ENCODE measurements around the gene FLOT2.
"Not testable (repeated sequence)": the region's sequence is repeated elsewhere in the genome, so short reads cannot be mapped to it uniquely, and the experiment has no call there.

The FLOT2 gene

DNA sequence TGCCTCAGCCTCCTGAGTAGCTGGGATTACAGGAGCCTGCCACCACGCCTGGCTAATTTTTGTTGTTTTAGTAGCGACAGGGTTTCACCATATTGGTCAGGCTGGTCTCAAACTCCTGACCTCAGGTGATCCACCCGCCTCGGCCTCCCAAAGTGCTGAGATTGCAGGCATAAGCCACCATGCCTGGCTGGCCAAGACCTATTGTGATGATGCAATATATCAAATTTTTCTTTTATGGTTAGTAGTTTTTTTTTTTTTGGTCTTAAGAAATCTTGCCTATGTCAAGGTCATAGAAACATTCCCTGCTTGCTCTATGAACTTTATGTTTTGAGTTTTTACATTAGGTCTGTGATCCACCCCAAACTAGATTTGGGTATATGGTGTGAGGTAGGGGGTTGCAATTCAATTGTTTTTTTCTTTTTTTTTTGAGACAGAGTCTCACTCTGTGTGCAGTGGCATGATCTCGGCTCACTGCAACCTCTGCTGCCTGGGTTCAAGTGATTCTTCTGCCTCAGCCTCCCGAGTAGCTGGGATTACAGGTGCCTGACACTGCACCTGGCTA is 20.3 kb downstream of the FLOT2 start:
- H3K27ac ChIP-seq (ENCODE audit: low read depth in 2 of 2, low read length in 2 of 2); H3K4me3 ChIP-seq (ENCODE audit: low read length in 2 of 2); H3K27me3 ChIP-seq (ENCODE audit: control insufficient read depth in 2 of 2, insufficient read depth in 2 of 2, low read length in 2 of 2); H3K9ac ChIP-seq (ENCODE audit: low read depth in 1 of 2, low read length in 2 of 2); H3K4me1 ChIP-seq (ENCODE audit: control insufficient read depth in 2 of 2, insufficient read depth in 2 of 2, low read length in 2 of 2); H3K9me3 ChIP-seq (ENCODE audit: control insufficient read depth in 2 of 2, low read length in 2 of 2): not testable (repeated sequence)
- peaks cover 29 to 34% of the 10 kb centered on the region in 2 donors for H3K36me3 ChIP-seq (ENCODE audit: control insufficient read depth in 2 of 2, insufficient read depth in 2 of 2, low read length in 2 of 2)

- H3K27ac ChIP-seq (ENCODE audit: low read depth in 2 of 2, low read length in 2 of 2), result no peak overlapping the region
Measured at GRCh38 chr17:28875848-28876550, 21.5 kb downstream of the FLOT2 start.

DNA sequence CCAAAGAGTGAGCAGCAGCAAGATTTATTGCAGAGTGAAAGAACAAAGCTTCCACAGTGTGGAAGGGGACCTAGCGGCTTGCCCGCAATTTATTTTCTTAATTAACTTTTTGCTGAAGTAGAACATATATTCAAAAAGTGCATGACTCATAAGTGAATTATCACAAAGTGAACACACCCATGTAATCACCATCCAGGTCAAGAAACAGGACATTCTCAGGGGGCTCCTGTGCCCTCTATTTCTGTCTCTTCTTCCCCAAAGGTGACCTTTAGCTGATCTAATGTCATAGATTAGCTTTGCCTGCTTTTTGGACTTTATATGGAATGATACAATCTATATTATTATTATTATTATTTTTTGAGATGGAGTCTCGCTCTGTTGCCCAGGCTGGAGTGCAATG is 22.8 kb downstream of the FLOT2 start:
- Histone ChIP-seq H3K27me3 (ENCODE audit: control insufficient read depth in 2 of 2, insufficient read depth in 2 of 2, low read length in 2 of 2) (no peaks in the 10 kb centered on the region), H3K36me3 (ENCODE audit: control insufficient read depth in 2 of 2, insufficient read depth in 2 of 2, low read length in 2 of 2) (peaks cover 4 to 9% of the 10 kb centered on the region in 2 donors), H3K27ac (ENCODE audit: low read depth in 2 of 2, low read length in 2 of 2) (no peak overlapping the region), H3K4me1 (ENCODE audit: control insufficient read depth in 2 of 2, insufficient read depth in 2 of 2, low read length in 2 of 2) (no peaks in the 10 kb centered on the region), H3K9me3 (ENCODE audit: control insufficient read depth in 2 of 2, low read length in 2 of 2) (no peaks in the 10 kb centered on the region), H3K9ac (ENCODE audit: low read depth in 1 of 2, low read length in 2 of 2) (no peak overlapping the region), H3K4me3 (ENCODE audit: low read length in 2 of 2) (no peak overlapping the region)

More at GRCh38 chr17:28875848-28876550, 21.5 kb downstream of the FLOT2 start:
- no peaks in the 10 kb centered on the region for H3K27me3 ChIP-seq (ENCODE audit: control insufficient read depth in 2 of 2, insufficient read depth in 2 of 2, low read length in 2 of 2)
- H3K4me3 ChIP-seq (ENCODE audit: low read length in 2 of 2), result no peak overlapping the region
- peaks cover 16 to 22% of the 10 kb centered on the region in 2 donors for H3K36me3 ChIP-seq (ENCODE audit: control insufficient read depth in 2 of 2, insufficient read depth in 2 of 2, low read length in 2 of 2)
- no peaks in the 10 kb centered on the region for H3K4me1 ChIP-seq (ENCODE audit: control insufficient read depth in 2 of 2, insufficient read depth in 2 of 2, low read length in 2 of 2)
- H3K9ac ChIP-seq (ENCODE audit: low read depth in 1 of 2, low read length in 2 of 2), result no peak overlapping the region
- no peaks in the 10 kb centered on the region for H3K9me3 ChIP-seq (ENCODE audit: control insufficient read depth in 2 of 2, low read length in 2 of 2)

GRCh38 chr17:28873839-28874238 is 23.7 kb downstream of the FLOT2 start:
- no peaks in the 10 kb centered on the region for H3K36me3 ChIP-seq (ENCODE audit: control insufficient read depth in 2 of 2, insufficient read depth in 2 of 2, low read length in 2 of 2)
- H3K9me3 ChIP-seq (ENCODE audit: control insufficient read depth in 2 of 2, low read length in 2 of 2), result no peaks in the 10 kb centered on the region
- no peaks in the 10 kb centered on the region for H3K27me3 ChIP-seq (ENCODE audit: control insufficient read depth in 2 of 2, insufficient read depth in 2 of 2, low read length in 2 of 2)
- H3K4me3 ChIP-seq (ENCODE audit: low read length in 2 of 2), result no peak overlapping the region
- no peak overlapping the region for H3K9ac ChIP-seq (ENCODE audit: low read depth in 1 of 2, low read length in 2 of 2)
- H3K27ac ChIP-seq (ENCODE audit: low read depth in 2 of 2, low read length in 2 of 2), result no peak overlapping the region
- H3K4me1 ChIP-seq (ENCODE audit: control insufficient read depth in 2 of 2, insufficient read depth in 2 of 2, low read length in 2 of 2), result no peaks in the 10 kb centered on the region

GRCh38 chr17:28871056-28871579 is 26.4 kb downstream of the FLOT2 start:
- no peak overlapping the region for H3K9ac ChIP-seq (ENCODE audit: low read depth in 1 of 2, low read length in 2 of 2)
- H3K9me3 ChIP-seq (ENCODE audit: control insufficient read depth in 2 of 2, low read length in 2 of 2), result no peaks in the 10 kb centered on the region
- no peaks in the 10 kb centered on the region for H3K36me3 ChIP-seq (ENCODE audit: control insufficient read depth in 2 of 2, insufficient read depth in 2 of 2, low read length in 2 of 2)
- no peaks in the 10 kb centered on the region for H3K4me1 ChIP-seq (ENCODE audit: control insufficient read depth in 2 of 2, insufficient read depth in 2 of 2, low read length in 2 of 2)
- H3K4me3 ChIP-seq (ENCODE audit: low read length in 2 of 2), result no peak overlapping the region
- no peak overlapping the region for H3K27ac ChIP-seq (ENCODE audit: low read depth in 2 of 2, low read length in 2 of 2)
- no peaks in the 10 kb centered on the region for H3K27me3 ChIP-seq (ENCODE audit: control insufficient read depth in 2 of 2, insufficient read depth in 2 of 2, low read length in 2 of 2)

- Histone ChIP-seq H3K9ac (ENCODE audit: low read depth in 1 of 2, low read length in 2 of 2) (no peak overlapping the region), H3K27me3 (ENCODE audit: control insufficient read depth in 2 of 2, insufficient read depth in 2 of 2, low read length in 2 of 2) (no peaks in the 10 kb centered on the region), H3K9me3 (ENCODE audit: control insufficient read depth in 2 of 2, low read length in 2 of 2) (no peaks in the 10 kb centered on the region), H3K27ac (ENCODE audit: low read depth in 2 of 2, low read length in 2 of 2) (no peak overlapping the region), H3K4me1 (ENCODE audit: control insufficient read depth in 2 of 2, insufficient read depth in 2 of 2, low read length in 2 of 2) (peaks cover 9 to 15% of the 10 kb centered on the region in 2 donors), H3K4me3 (ENCODE audit: low read length in 2 of 2) (no peak overlapping the region), H3K36me3 (ENCODE audit: control insufficient read depth in 2 of 2, insufficient read depth in 2 of 2, low read length in 2 of 2) (no peaks in the 10 kb centered on the region)
Measured at GRCh38 chr17:28867276-28867675, 30.3 kb downstream of the FLOT2 start.

GRCh38 chr17:28865946-28866752 is 31.4 kb downstream of the FLOT2 start:
- Histone ChIP-seq H3K27me3 (ENCODE audit: control insufficient read depth in 2 of 2, insufficient read depth in 2 of 2, low read length in 2 of 2) (no peaks in the 10 kb centered on the region), H3K9me3 (ENCODE audit: control insufficient read depth in 2 of 2, low read length in 2 of 2) (no peaks in the 10 kb centered on the region), H3K36me3 (ENCODE audit: control insufficient read depth in 2 of 2, insufficient read depth in 2 of 2, low read length in 2 of 2) (no peaks in the 10 kb centered on the region), H3K4me1 (ENCODE audit: control insufficient read depth in 2 of 2, insufficient read depth in 2 of 2, low read length in 2 of 2) (peaks cover 9 to 21% of the 10 kb centered on the region in 2 donors), H3K9ac (ENCODE audit: low read depth in 1 of 2, low read length in 2 of 2) (peak overlapping the region in 1 of 2 donors; percentile 42), H3K27ac (ENCODE audit: low read depth in 2 of 2, low read length in 2 of 2) (peak overlapping the region; percentile 77 to 78), H3K4me3 (ENCODE audit: low read length in 2 of 2) (no peak overlapping the region)

DNA sequence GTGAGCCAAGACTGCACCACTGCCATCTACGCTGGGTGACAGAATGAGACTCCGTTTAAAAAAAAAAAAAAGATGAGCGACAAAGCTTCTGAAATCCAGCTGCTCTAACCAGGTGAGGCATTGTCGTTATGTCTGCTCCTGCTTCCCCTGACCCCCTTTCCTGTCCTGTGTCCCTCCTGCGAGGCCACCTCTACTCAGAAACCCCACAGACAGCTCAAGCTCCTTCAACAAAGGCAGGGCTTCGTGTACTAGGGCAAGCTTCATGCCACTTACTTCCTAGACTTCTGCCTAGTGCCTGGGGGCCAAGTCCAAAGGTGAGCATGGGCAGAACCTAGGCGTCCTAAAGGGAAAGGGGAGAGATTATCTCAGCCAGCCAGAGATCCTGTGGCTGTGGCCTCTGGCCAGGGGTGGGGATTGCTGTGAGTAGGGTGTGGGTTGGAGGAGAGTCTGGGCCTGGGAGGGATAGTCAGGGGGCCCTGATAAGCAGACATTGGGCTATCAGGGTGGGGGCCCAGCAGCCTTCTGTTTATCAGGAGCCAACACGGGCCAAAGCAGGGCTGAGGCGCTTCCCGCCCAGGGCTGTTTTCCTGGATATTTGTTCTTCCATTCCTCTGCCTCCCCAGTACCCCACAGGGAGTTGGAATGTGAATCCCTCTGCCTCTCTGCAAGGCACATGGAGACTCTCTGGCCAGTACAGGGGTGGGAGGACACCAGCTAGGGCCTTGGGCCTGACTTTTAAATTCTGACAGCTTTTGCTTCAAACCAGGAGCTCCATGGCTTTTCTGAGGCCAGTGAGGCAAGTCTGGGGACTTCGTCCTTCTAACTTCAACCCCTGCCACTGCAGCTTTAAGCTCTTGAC is 32.3 kb downstream of the FLOT2 start:
- Histone ChIP-seq H3K4me3 (ENCODE audit: low read length in 2 of 2) (no peak overlapping the region), H3K36me3 (ENCODE audit: control insufficient read depth in 2 of 2, insufficient read depth in 2 of 2, low read length in 2 of 2) (peaks cover 5 to 6% of the 10 kb centered on the region in 2 donors), H3K9me3 (ENCODE audit: control insufficient read depth in 2 of 2, low read length in 2 of 2) (no peaks in the 10 kb centered on the region), H3K9ac (ENCODE audit: low read depth in 1 of 2, low read length in 2 of 2) (peak overlapping the region in 1 of 2 donors; percentile 42), H3K27ac (ENCODE audit: low read depth in 2 of 2, low read length in 2 of 2) (peak overlapping the region; percentile 77 to 78), H3K4me1 (ENCODE audit: control insufficient read depth in 2 of 2, insufficient read depth in 2 of 2, low read length in 2 of 2) (peaks cover 9 to 21% of the 10 kb centered on the region in 2 donors), H3K27me3 (ENCODE audit: control insufficient read depth in 2 of 2, insufficient read depth in 2 of 2, low read length in 2 of 2) (no peaks in the 10 kb centered on the region)

- Histone ChIP-seq H3K27ac (ENCODE audit: low read depth in 2 of 2, low read length in 2 of 2) (no peak overlapping the region), H3K9me3 (ENCODE audit: control insufficient read depth in 2 of 2, low read length in 2 of 2) (no peaks in the 10 kb centered on the region), H3K27me3 (ENCODE audit: control insufficient read depth in 2 of 2, insufficient read depth in 2 of 2, low read length in 2 of 2) (no peaks in the 10 kb centered on the region), H3K36me3 (ENCODE audit: control insufficient read depth in 2 of 2, insufficient read depth in 2 of 2, low read length in 2 of 2) (peaks cover 8 to 10% of the 10 kb centered on the region in 2 donors), H3K4me3 (ENCODE audit: low read length in 2 of 2) (no peak overlapping the region), H3K9ac (ENCODE audit: low read depth in 1 of 2, low read length in 2 of 2) (no peak overlapping the region), H3K4me1 (ENCODE audit: control insufficient read depth in 2 of 2, insufficient read depth in 2 of 2, low read length in 2 of 2) (peaks cover 9 to 21% of the 10 kb centered on the region in 2 donors)
Measured at GRCh38 chr17:28863953-28864352, 33.6 kb downstream of the FLOT2 start.
